Spleen (tissue), 7 donors: ENCODE measurements around the gene MICALL2.

Experiments
- CTCF ChIP-seq, 11 experiments: fragments of 200-600 bp in 7 of 11; fragments of 450-650 bp in 4 of 11; sonication (generic) in 4 of 11; IDR thresholded peaks in 8 of 11; conservative IDR thresholded peaks in 3 of 11; 1 replicate in 7 of 11; 2 replicates in 4 of 11; pipeline versions ENCODE4 v1.4.0 to v1.8.0; 2016 to 2021; ENCODE audit warnings: antibody characterized with exemption in 11 of 11, inconsistent platforms in 4 of 11, mild to moderate bottlenecking in 1 of 11
- POLR2A ChIP-seq, 3 donors: fragments of 450-650 bp; IDR thresholded peaks; one replicate each; pipeline ENCODE4 v1.5.1; 2017; ENCODE audit warnings: antibody characterized with exemption in 3 of 3, mild to moderate bottlenecking in 1 of 3
- POLR2AphosphoS5 ChIP-seq, 3 donors: sonication (generic); formaldehyde crosslinking; IDR thresholded peaks; one replicate each; pipeline ENCODE4 v1.5.1; 2017; ENCODE audit warnings: antibody characterized with exemption in 3 of 3
- donor health status: DM: no; HTN: no; CAD: no; lungs with moderate emphysema.
- donor health status: DM: no; HTN: no; CAD: no.
- donor health status: DM: no; HTN: no; CAD: no.

DNA sequence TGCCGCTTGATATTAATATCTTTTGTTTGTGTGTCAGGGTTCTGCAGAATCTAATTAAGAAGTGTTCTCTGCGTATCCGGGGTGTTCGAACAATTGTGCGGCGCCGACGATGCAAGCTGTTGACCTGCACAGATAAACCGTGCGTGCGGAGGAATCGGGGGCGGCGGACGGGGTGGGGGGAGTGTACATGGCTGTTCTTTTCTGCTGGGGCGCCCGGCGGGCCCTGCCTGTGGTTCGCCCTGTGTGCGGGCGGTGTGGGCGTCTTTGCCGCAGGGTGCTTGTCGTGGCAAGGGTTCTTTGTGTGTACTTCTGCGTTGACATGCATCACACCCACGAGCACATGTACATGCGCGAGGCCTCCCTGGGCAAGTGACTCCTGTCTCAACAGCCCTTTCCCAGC is 47.9 kb downstream of the MICALL2 start:
- TF ChIP-seq CTCF (IDR thresholded peaks at IDR 0.05 in 8 of 11, conservative IDR thresholded peaks at IDR 0.05 in 3 of 11) (no peak), POLR2AphosphoS5 (IDR thresholded peaks at IDR 0.05) (no peak), POLR2A (IDR thresholded peaks at IDR 0.05) (no peak)
